ENCODE results near the gene TXNDC8.

The TXNDC8 gene

DNA sequence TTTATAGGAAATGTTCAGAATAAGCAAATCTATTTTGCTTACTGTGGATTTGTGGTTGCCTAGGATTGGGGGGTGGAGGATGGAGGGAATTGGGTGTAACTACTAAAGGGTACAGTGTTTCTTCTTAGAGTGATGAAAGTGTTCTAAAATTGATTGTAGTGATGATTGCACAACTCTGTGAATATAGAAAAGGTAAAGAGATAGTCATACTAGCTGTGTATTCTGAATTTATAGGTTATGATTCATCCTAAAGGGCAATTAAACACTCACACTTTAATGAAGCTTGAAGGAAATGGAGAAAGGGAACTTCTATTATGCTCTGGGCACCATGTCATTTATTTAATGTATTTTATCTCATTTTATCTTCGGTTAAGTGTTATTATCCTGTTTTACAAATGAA lies 9.9 kb downstream of the TXNDC8 start:
- Histone ChIP-seq H3K4me1 (no peaks in the 10 kb centered on the region), H3K9me3 (no peaks in the 10 kb centered on the region), H3K27ac (no peak overlapping the region), H3K4me3 (no peak overlapping the region), H3K27me3 (no peaks in the 10 kb centered on the region), H3K36me3 (no peaks in the 10 kb centered on the region)
- TF ChIP-seq, protein P1, sequence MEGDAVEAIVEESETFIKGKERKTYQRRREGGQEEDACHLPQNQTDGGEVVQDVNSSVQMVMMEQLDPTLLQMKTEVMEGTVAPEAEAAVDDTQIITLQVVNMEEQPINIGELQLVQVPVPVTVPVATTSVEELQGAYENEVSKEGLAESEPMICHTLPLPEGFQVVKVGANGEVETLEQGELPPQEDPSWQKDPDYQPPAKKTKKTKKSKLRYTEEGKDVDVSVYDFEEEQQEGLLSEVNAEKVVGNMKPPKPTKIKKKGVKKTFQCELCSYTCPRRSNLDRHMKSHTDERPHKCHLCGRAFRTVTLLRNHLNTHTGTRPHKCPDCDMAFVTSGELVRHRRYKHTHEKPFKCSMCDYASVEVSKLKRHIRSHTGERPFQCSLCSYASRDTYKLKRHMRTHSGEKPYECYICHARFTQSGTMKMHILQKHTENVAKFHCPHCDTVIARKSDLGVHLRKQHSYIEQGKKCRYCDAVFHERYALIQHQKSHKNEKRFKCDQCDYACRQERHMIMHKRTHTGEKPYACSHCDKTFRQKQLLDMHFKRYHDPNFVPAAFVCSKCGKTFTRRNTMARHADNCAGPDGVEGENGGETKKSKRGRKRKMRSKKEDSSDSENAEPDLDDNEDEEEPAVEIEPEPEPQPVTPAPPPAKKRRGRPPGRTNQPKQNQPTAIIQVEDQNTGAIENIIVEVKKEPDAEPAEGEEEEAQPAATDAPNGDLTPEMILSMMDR (IDR thresholded peaks at IDR 0.05) = no peak
- DNase-seq = no peak
- intact Hi-C loops (cut with DNase I; ENCODE audit: low total_unique reads) = no loop called here

DNA sequence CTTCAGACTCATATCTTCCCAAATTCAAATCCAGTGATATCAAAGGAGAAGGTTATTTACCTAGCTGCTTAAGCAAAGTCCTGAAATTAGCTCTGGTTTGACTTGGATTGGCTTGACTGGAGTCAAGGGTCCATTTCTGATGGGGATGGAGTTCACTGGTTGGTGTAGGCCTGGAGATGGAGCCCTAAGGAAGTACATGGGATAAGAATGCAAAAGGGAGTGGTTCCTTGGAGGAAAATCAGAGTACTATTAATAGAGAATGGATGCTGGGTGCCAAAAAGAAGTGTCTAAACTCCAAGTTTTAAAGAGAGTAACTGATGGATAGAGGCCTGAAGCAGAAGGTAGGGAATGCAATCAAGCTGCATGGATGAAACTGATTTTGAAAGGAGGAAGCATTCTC lies 13.8 kb downstream of the TXNDC8 start:
- intact Hi-C loops (cut with DNase I; ENCODE audit: low total_unique reads) = no loop called here

DNA sequence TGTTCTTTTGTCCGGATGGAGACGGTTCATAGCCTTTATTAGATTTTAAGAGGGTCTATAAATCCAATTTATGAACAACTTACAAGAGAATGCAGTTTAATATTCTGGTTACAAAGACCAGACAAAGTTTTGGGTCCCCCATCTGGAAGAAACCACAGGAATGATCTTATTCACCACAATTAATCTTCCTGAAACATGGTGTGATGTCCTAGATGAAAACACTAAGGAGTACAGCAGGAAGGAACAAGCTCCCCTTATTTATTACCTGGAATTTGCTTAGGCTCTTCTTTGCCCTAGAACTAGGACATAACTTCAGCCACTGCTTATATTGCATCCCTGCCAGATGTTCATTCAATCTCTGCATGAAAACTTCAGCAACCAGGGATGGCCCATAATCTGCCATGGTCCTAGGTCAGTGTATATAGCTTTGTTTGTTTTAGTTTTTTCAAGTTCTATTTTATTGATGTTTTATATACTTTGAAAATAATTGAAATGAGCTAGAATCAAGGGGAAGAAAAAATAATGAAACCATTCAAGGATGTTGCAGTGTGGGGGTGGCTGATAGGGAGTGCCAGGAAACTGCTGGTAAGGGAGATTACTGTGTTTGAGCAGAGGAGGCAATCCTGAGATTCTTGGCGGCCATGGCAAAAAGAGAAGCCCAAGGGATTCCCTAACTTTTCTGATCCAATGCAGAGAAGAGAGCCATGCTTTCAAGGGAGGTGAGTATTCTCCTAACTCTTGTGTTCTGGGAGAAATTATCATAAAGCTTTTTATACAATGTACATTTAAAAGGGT lies 16.8 kb downstream of the TXNDC8 start:
- H3K9me3 ChIP-seq = no peaks in the 10 kb centered on the region
- intact Hi-C loops (cut with DNase I; ENCODE audit: low total_unique reads) = no loop called here

More for the DNA sequence above, 13.8 kb downstream of the TXNDC8 start:
- H3K4me1 ChIP-seq = no peaks in the 10 kb centered on the region
- TF ChIP-seq, protein P1 (IDR thresholded peaks at IDR 0.05) = no peak
- no peaks in the 10 kb centered on the region for H3K9me3 ChIP-seq
- H3K4me3 ChIP-seq = no peak overlapping the region
- H3K27ac ChIP-seq = no peak overlapping the region
- DNase-seq = no peak
- H3K36me3 ChIP-seq = no peaks in the 10 kb centered on the region
- no peaks in the 10 kb centered on the region for H3K27me3 ChIP-seq

DNA sequence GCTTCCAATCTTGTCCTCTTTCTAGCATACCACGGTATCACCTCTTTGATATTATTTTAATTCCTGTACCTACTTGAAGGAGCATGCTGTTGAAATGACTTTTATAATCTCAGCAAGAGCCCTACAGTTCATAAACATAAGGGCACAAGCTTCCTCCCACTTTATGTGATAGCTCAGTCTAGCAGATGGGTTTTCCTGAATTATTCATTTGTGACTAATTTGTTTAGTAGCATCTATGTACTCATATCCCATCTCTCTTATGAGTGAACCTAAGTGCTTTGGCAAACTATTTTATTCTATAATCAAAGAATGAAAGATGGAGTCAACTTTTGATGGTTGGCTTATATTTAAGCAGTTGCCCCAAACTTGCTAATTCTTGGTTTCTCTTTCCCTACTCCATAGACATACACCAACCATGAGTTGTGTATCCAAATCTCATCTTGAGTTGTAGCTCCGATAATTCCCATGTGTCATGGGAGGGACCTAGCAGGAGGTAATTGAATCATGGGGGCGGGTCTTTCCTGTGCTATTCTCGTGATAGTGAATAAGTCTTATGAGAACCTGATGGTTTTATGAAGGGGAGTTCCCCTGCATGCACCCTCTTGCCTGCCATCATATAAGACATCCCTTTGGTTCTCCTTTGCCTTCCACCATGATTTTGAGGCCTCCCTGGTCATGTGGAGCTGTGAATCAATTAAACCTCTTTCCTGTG lies 17.7 kb downstream of the TXNDC8 start:
- Histone ChIP-seq H3K27me3 (no peaks in the 10 kb centered on the region), H3K4me3 (no peak overlapping the region), H3K36me3 (no peaks in the 10 kb centered on the region), H3K9me3 (no peaks in the 10 kb centered on the region), H3K4me1 (no peaks in the 10 kb centered on the region), H3K27ac (no peak overlapping the region)
- DNase-seq = no peak
- intact Hi-C loops (cut with DNase I; ENCODE audit: low total_unique reads) = no loop called here
- TF ChIP-seq, protein P1 (IDR thresholded peaks at IDR 0.05) = no peak

More for the DNA sequence above, 16.8 kb downstream of the TXNDC8 start:
- Histone ChIP-seq H3K27ac (no peak overlapping the region), H3K27me3 (no peaks in the 10 kb centered on the region), H3K36me3 (no peaks in the 10 kb centered on the region), H3K4me3 (no peak overlapping the region), H3K4me1 (no peaks in the 10 kb centered on the region)
- no peak for DNase-seq
- TF ChIP-seq, protein P1 (IDR thresholded peaks at IDR 0.05) = no peak

DNA sequence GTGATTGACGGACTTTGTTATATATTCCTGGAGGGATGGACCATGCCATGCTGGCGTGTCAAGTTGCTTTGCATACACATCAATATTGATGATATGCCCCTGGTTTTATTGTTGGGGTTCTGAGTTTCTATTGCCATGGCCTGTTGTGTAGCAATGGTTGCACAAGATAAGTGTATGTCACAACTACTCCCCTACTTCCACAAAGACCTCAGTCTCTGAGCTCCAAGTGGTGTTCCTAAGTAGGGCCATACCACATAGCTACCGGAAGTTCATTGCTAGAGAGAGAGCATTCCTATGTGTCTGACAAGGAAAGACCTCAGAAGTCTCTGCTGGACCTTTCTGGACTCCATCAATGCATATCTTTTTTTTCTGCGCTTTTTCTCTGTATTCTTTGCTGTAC lies 19.8 kb downstream of the TXNDC8 start:
- DNase-seq = no peak
- Histone ChIP-seq H3K4me1 (no peaks in the 10 kb centered on the region), H3K27me3 (no peaks in the 10 kb centered on the region), H3K9me3 (no peaks in the 10 kb centered on the region), H3K36me3 (no peaks in the 10 kb centered on the region), H3K27ac (no peak overlapping the region), H3K4me3 (no peak overlapping the region)
- intact Hi-C loops (cut with DNase I; ENCODE audit: low total_unique reads) = no loop called here
- TF ChIP-seq, protein P1 (IDR thresholded peaks at IDR 0.05) = no peak

All from tibial artery (tissue), 4 donors.